Right renal pelvis (tissue), 4 donors: ENCODE measurements around the gene SMLR1. TPM values are rescaled to one million over a fixed set of nuclear protein-coding genes. Genes with fewer than 3 reads are reported as not detected.

ENCODE experiments used
- DNase-seq, 4 donors: peaks; one replicate each; pipeline ENCODE4 v3.0.0-alpha.2; 2013; ENCODE audit warnings: low read depth in 4 of 4, low spot score in 3 of 4, missing footprints in 1 of 4
- polyA plus RNA-seq, 4 donors: library from polyadenylated mRNA; unstranded; fragments of 120-200 nt; gene quantifications; one replicate each; pipeline ENCODE4 v1.2.1, GENCODE V29; 2013; ENCODE audit not compliant: insufficient read length in 4 of 4

Gene SMLR1
- polyA plus RNA-seq, 4 donors = 1.2 to 3.9 (median 2.0) TPM

DNA sequence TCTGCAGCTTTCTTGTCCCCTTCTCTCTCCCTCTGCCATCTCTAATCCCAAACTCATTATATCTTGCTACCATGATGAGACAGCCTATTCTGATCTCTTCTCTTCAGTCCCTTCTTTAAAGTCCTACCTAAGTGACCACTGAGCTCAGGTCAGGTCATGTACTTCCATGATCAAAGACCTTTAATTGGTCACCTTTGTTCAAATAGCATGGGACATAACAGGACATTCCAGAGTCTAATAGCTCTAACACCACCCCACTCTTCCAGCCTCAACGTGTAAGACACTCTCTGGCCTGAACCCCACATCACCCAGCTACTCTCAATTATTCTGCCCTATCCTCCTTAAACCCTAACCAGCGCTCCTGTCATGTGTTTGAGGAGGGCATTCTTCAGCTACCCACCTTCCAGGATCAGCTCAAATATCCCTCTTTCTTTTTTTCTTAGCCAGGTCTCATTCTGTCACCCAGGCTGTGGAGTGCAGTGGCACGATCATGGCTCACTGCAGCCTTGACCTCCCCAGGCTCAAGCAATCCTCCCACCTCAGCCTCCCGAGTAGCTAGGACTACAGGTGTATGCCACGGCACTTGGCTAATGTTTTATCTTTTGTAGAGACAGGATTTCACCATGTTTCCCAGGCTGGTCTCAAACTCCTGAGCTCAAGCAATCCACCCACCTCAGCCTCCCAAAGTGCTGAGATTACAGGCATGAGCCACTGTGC is 2.1 kb upstream of the SMLR1 start:
- DNase-seq = no peak

- no peak for DNase-seq
These were observed 1.3 kb upstream of the SMLR1 start for GRCh38 chr6:130825772-130826441.

DNA sequence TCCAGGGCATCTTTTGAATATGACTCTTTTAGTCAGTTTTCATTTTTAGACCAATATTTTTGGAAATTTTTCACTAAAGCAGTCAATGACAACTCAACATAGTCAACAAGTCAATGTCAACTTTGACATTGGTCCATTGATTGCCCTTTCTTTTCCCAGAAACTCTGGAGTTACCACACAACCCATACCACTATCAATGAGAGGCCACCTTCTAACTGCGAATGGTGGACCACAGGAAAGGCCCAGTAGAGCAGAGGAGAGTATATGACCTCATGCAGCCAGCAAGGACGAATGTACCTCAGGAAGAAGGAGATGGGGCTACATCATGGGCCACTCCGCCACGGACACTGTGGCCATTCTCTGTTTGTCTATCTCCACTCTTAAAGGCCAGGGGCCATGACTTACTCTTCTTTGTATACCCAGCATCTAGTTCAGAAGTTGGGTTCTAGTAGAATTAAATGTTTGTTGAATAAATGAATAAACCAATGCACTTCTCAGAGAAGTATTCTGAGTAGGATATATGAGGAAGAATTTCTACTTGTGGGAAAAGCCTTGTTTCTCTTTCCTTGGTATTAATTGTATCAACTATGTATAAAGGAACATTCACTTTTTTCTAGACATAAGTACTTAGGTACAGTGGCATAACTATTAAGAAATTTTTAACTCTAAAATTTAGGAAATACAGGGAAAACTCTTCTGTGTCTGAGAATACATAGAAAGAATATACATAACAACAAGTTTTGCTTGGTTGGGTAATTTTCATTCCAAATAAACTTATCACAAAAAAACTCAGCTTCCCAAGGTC is 562 bp upstream of the SMLR1 start:
- DNase-seq = no peak

- no peak for DNase-seq
These were observed 2.2 kb downstream of the SMLR1 start for GRCh38 chr6:130829333-130829910.

DNA sequence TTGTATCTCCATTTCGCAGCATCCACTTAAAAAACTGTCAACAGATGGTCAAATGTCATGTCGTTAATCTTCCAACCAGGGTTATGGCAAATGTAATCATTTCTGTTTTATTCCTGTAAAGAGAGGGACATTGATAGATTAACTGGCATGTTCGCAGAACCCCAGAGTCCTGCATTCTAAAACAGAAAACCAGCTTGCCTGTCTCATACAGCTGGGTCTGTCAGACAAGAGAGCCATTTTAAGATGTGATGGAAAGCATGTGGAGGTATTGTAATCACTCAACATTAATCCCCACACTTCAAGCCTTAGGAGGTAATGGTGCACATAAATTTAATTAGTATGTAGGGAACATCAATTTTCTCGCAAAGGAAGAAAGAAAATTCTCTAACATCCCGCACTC is 4.4 kb downstream of the SMLR1 start:
- no peak for DNase-seq

DNA sequence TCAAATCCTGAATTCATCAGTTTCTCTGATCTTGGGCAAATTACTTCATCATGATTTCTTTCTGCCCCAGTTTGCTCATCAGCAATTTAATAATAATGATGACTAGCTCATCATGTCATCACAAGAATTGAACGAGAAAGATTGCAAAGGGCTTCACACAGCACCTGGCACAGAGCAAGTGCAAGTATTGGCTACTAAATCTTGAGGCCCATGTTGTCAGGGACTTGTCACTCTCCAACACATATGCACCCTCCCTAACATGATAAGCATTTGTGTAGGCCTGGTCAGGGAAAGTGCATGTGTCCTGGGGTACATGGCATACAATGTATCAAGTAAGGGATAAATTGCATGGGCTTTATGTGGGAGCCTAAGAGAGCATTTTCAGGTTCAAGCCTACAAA is 6.4 kb downstream of the SMLR1 start:
- no peak for DNase-seq

- no peak for DNase-seq
These were observed 7.5 kb downstream of the SMLR1 start for GRCh38 chr6:130834482-130835251.

GRCh38 chr6:130836055-130836640 is 8.9 kb downstream of the SMLR1 start:
- no peak for DNase-seq

DNA sequence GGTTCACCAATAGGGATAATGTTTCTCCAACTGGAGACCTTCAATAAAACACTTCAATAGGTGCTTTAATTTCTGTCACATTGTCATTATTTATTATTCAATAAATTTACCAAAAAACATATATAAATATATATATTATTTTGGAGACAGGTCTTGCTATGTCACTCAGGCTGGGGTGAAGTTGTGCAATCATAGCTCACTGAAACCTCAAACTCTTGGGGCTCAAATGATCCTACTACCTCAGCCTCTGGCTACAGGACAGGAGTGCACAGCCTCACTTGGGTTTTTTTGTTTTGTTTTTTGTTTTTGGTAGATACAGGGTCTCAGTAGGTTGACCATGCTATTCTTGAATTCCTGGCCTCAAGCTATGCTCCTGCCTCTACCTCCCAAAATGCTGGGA is 9.9 kb downstream of the SMLR1 start:
- DNase-seq = no peak

- DNase-seq = no peak
These were observed 11.1 kb downstream of the SMLR1 start for GRCh38 chr6:130838250-130838860.

- DNase-seq = no peak
These were observed 11.7 kb downstream of the SMLR1 start for GRCh38 chr6:130838951-130839350.

- no peak for DNase-seq
These were observed 12.2 kb downstream of the SMLR1 start for GRCh38 chr6:130839379-130839778.

GRCh38 chr6:130840050-130840449 is 12.8 kb downstream of the SMLR1 start:
- no peak for DNase-seq

- DNase-seq = no peak
These were observed 14.0 kb downstream of the SMLR1 start for GRCh38 chr6:130841128-130841728.

DNA sequence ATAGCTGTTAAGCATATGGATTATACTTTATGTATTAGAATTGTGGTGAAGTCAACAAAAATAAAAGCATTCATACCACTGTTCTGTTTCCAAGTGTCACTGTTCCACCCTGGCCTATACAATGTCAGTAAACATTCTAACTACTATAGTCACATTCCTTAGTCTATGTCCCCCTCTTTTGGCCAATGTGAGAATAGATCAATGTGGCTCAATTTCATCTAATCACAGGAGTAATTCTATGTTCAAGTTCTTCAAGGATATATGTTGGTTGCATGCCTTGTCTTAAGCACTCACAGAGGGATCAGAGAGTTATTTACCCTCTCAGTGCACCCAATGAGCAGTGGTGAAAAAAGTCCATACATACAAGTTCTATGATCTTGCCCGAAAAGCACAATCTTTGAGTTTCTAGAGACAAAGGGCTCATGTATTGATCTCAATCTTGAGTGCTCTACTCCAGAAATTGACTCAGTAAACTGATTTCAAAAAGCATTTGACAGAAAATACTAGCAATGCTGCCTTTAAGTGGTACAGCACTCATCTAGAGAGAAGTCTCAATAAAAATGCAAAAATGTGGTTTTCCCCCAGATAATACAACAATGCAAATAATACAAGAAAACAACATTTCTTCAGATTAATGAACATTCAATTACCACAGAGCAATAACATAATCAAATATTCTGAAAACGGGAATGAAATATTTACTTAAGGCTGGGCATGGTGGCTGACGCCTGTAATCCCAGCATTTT is 16.5 kb downstream of the SMLR1 start:
- no peak for DNase-seq

DNA sequence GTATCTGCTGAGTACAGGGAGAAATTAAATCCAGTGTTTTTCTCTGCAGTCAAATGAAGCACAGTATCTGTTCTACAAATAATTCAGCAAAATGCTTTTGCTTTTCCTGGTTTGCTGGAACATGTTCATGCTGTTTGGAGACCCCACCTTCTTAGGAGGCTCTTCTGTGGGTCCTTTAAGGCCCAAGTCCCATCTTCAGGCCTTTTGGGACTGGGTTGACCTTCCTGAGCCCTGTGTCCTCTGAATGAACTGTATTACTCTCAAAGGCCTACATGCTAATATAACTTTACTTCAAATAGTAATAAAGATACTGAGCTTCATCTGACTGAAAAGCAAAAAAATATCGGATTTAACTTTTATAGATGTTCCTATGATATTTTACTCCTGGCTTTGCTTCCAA is 19.3 kb downstream of the SMLR1 start:
- DNase-seq = no peak

- no peak for DNase-seq
These were observed 20.1 kb downstream of the SMLR1 start for GRCh38 chr6:130847001-130847910.

- DNase-seq = no peak
These were observed 21.7 kb downstream of the SMLR1 start for GRCh38 chr6:130848945-130849344.
